GM12875 (cell line): ENCODE data around the gene NBEA.

Source experiments
- H3K4me3 ChIP-seq: one replicate; pipeline ENCODE4 v1.5.1; 2011; ENCODE audit warnings: low read depth, low read length, control low read depth
- TF ChIP-seq, protein P1 (sequence below): IDR thresholded peaks from 2 replicates; pipeline ENCODE4 v1.5.1; 2011; ENCODE audit warnings: low read depth, mild to moderate bottlenecking, control low read depth, inconsistent platforms, low read length, moderate library complexity, borderline replicate concordance; ENCODE audit not compliant: insufficient read depth

The NBEA gene

DNA sequence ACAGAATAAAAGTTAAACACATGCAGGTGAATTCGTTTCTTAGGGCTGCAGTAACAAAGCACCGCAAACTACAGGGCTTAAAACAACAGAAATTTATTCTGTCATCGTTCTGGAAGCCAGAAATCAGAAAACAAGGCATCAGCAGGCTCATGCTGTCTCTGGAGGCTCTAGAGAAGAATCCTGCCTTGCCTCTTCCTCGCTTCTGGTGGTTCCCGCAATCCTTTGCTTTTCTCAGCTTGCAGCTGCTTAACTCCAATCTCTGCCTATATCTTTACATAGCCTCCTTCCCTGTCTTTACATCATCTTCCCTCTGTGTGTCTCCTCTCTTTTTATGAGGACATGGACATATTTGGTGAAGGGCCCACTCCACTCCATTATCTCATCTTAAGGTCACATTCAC lies 6.2 kb upstream of the NBEA start:
- TF ChIP-seq, protein P1, sequence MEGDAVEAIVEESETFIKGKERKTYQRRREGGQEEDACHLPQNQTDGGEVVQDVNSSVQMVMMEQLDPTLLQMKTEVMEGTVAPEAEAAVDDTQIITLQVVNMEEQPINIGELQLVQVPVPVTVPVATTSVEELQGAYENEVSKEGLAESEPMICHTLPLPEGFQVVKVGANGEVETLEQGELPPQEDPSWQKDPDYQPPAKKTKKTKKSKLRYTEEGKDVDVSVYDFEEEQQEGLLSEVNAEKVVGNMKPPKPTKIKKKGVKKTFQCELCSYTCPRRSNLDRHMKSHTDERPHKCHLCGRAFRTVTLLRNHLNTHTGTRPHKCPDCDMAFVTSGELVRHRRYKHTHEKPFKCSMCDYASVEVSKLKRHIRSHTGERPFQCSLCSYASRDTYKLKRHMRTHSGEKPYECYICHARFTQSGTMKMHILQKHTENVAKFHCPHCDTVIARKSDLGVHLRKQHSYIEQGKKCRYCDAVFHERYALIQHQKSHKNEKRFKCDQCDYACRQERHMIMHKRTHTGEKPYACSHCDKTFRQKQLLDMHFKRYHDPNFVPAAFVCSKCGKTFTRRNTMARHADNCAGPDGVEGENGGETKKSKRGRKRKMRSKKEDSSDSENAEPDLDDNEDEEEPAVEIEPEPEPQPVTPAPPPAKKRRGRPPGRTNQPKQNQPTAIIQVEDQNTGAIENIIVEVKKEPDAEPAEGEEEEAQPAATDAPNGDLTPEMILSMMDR, result no peak
- H3K4me3 ChIP-seq, result no peak overlapping the region

DNA sequence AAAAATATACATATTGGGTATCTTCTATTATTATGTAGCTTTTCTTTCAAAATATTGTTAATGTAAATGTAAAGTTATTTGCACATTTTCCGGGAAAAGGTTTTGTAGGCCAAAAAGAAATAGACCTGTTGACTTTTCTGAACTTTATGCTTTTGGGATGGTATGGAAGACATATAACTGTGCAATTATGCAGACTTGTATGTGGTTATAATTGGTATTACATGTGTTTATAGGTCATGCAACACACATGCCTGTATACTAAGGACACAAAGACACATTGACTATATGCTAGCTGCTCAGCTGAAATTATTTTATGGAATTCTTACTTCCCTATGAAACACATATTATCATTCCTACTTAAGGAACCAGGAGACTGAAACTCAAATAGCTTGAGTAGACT lies 2.3 kb upstream of the NBEA start:
- TF ChIP-seq, protein P1, result no peak
- no peak overlapping the region for H3K4me3 ChIP-seq

DNA sequence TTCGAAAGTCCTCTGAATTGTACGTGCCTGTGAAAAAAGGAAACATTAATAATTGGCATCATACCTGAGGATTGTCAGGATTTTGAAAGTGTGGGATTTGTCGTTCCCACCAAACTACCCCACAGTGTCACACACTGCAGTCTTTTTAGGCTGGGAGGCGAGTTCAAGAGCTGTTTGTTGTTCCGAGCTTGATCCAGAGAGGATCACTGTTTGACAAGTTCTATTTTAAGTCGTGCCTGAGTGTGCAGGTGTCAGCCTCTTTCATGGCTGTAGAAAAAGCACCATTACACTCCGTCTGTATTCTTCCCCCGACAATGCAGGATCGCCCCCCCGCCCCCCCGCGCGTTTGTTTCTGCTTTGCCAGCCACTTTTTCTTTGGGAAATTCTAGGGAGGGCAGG lies 635 bp upstream of the NBEA start:
- H3K4me3 ChIP-seq, result no peak overlapping the region
- TF ChIP-seq, protein P1, result no peak

DNA sequence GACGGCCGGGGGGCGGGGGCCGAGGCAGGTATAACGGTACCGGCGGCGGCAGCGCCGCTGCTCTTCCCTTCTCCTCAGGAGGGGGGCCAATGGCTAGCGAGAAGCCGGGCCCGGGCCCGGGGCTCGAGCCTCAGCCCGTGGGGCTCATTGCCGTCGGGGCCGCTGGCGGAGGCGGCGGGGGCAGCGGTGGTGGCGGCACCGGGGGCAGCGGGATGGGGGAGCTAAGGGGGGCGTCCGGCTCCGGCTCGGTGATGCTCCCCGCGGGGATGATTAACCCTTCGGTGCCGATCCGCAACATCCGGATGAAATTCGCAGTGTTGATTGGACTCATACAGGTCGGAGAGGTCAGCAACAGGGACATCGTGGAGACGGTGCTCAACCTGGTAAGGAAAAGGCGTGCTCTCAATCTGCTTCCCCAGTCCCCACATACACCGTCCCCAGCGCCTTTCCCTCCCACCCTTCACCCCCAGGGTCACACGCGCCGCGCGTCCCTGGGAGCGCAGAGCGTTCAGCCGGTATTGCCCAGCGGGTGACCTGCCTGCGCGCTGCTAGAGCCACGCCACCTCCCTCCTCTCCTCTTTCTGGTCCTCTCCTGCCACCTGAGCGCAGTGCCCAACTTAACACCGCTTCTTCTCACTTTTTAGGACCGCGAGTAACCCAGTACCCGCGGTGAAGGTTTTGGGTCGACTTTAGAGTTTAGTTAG lies 814 bp downstream of the NBEA start:
- TF ChIP-seq, protein P1, result no peak
- H3K4me3 ChIP-seq, result peak overlapping the region; percentile 59

DNA sequence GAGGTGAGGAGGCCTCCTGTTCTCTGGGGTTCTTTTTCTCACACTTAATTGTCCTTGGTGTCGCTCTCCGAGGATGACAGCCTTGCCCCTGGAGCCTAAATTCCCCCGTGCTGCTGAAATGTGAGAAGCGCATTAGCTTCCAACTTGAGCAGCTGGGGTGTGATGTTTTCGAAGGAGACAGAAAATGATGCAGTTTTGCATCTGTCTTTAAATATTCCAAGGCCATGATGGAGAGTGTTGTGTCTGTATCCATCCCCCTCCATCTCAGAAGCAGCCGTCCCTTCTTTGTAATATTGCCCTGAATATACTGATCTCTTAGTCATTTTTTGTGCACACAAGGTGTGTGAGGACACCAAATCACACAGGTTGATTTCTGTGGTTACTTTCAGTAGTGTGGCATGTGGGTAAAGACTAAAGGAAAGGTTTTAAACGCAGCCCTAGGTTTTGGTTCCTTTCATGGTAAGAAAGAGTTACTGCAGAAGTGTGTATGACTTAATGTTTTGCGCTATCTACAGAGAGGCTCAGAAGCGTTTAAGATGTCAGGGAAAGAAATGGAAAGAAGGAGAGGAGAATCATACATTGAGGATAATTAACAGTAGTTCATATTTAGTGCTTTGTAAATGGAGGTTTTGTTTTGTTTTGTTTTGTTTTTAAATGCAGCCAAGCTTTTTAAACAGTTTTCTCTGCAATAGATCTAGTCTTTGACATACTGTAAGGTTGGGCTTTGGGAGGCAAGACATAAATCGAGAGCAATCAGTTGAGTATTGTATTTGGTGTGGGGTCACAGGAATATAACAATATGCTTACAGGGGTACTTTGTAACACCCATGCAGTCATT lies 1.6 kb downstream of the NBEA start:
- H3K4me3 ChIP-seq, result no peak overlapping the region
- TF ChIP-seq, protein P1, result no peak

DNA sequence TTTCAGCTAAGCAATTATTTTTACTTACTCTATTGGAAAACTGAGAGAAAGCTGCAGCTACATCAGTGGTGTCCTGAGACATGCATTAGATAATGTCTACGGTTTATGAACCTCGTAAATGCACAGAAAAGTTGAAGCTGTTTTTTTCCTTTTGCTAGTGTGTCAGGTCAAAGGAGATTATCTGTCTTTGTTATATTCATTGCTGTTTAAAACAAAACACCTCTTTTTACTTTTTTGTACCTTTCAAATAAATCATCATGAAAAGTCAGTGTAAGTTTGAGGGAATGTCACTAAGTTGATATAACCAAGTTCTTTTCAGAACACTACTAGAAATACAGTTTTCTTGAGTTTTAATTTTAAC lies 2.2 kb downstream of the NBEA start:
- TF ChIP-seq, protein P1, result no peak
- no peak overlapping the region for H3K4me3 ChIP-seq

DNA sequence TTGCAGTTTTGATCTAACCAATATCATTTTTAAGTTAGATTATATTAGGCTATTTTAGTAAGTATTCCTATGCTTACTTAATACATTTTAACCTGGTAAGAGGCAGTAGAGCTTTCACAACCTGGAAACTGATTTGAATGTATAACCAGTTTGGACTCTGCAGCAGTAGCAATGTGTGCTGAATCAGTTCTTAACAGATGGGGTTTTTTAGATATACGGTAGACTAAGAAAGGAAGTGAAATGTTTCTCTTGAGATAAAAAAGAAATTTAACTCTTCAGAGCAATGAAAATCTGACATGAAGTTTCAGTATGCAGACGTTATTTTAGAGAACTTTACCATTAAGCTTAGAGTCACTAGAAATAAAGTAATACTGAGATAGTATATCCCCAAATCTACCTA lies 2.7 kb downstream of the NBEA start:
- TF ChIP-seq, protein P1, result no peak
- H3K4me3 ChIP-seq, result no peak overlapping the region
